WTC11 (cell line): ENCODE measurements around the gene KCTD3.

Source experiments
- ATF1 ChIP-seq: sonication (generic); formaldehyde crosslinking; IDR thresholded peaks from 2 replicates; pipeline ENCODE4 v1.8.1; 2023; ENCODE audit warnings: mild to moderate bottlenecking, moderate library complexity, missing genetic modification reagents
- ESRRA ChIP-seq: sonication (generic); formaldehyde crosslinking; IDR thresholded peaks from 2 replicates; pipeline ENCODE4 v1.8.1; 2022; ENCODE audit warnings: mild to moderate bottlenecking, missing genetic modification reagents, borderline replicate concordance
- ZNF416 ChIP-seq: fragments of 250-450 bp; sonication (Bioruptor Pico); IDR thresholded peaks from 2 replicates; pipeline ENCODE4 v1.9.0; 2021; ENCODE audit warnings: mild to moderate bottlenecking, inconsistent platforms
- TF ChIP-seq, protein P1 (sequence below): fragments of 200-600 bp; IDR thresholded peaks from 2 replicates; pipeline ENCODE4 v1.8.0; 2022; ENCODE audit warnings: antibody characterized with exemption
- TF ChIP-seq, protein P2 (sequence below): sonication (generic); formaldehyde crosslinking; IDR thresholded peaks from 2 replicates; pipeline ENCODE4 v1.8.1; 2023; ENCODE audit warnings: mild to moderate bottlenecking, missing genetic modification reagents, borderline replicate concordance
- TF ChIP-seq, protein P3 (sequence below): sonication (generic); formaldehyde crosslinking; conservative IDR thresholded peaks from 2 replicates; pipeline ENCODE4 v1.8.1; 2022; ENCODE audit warnings: mild to moderate bottlenecking, missing genetic modification reagents

DNA sequence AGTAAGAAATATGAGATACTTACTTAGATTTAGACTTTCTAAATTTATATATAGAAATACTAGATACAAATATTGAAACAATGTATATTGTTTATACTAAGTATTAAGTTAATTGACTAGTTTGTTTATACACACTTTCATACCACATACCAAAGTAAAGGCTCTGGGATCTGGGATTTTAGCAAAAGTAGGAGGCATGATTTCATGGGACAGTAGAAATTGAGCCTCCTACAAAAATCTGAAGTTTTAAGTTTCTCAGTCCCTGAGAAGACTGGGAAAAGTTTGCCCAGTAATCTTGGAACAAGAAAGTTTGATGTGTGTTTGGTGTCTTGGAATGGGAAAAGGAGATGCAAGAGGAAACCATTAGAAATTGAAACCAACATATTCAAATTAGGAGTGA lies 30.9 kb downstream of the KCTD3 start:
- TF ChIP-seq, protein P1, sequence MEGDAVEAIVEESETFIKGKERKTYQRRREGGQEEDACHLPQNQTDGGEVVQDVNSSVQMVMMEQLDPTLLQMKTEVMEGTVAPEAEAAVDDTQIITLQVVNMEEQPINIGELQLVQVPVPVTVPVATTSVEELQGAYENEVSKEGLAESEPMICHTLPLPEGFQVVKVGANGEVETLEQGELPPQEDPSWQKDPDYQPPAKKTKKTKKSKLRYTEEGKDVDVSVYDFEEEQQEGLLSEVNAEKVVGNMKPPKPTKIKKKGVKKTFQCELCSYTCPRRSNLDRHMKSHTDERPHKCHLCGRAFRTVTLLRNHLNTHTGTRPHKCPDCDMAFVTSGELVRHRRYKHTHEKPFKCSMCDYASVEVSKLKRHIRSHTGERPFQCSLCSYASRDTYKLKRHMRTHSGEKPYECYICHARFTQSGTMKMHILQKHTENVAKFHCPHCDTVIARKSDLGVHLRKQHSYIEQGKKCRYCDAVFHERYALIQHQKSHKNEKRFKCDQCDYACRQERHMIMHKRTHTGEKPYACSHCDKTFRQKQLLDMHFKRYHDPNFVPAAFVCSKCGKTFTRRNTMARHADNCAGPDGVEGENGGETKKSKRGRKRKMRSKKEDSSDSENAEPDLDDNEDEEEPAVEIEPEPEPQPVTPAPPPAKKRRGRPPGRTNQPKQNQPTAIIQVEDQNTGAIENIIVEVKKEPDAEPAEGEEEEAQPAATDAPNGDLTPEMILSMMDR: no peak
- TF ChIP-seq ZNF416 (CRISPR knock-in tag): no peak
- TF ChIP-seq, protein P2, sequence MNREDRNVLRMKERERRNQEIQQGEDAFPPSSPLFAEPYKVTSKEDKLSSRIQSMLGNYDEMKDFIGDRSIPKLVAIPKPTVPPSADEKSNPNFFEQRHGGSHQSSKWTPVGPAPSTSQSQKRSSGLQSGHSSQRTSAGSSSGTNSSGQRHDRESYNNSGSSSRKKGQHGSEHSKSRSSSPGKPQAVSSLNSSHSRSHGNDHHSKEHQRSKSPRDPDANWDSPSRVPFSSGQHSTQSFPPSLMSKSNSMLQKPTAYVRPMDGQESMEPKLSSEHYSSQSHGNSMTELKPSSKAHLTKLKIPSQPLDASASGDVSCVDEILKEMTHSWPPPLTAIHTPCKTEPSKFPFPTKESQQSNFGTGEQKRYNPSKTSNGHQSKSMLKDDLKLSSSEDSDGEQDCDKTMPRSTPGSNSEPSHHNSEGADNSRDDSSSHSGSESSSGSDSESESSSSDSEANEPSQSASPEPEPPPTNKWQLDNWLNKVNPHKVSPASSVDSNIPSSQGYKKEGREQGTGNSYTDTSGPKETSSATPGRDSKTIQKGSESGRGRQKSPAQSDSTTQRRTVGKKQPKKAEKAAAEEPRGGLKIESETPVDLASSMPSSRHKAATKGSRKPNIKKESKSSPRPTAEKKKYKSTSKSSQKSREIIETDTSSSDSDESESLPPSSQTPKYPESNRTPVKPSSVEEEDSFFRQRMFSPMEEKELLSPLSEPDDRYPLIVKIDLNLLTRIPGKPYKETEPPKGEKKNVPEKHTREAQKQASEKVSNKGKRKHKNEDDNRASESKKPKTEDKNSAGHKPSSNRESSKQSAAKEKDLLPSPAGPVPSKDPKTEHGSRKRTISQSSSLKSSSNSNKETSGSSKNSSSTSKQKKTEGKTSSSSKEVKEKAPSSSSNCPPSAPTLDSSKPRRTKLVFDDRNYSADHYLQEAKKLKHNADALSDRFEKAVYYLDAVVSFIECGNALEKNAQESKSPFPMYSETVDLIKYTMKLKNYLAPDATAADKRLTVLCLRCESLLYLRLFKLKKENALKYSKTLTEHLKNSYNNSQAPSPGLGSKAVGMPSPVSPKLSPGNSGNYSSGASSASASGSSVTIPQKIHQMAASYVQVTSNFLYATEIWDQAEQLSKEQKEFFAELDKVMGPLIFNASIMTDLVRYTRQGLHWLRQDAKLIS (CRISPR knock-in tag): no peak
- TF ChIP-seq, protein P3, sequence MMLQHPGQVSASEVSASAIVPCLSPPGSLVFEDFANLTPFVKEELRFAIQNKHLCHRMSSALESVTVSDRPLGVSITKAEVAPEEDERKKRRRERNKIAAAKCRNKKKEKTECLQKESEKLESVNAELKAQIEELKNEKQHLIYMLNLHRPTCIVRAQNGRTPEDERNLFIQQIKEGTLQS (CRISPR knock-in tag): no peak
- TF ChIP-seq ATF1 (CRISPR knock-in tag): no peak
- TF ChIP-seq ESRRA: no peak
